ENCODE measurements around the gene SERTAD1.

The SERTAD1 gene

GRCh38 chr19:40420766-40421765 is 4.7 kb downstream of the SERTAD1 start:
- H3K4me3 Mint-ChIP-seq: peak overlapping the region; percentile 74
- peak overlapping the region; percentile 91 for H3K27ac Mint-ChIP-seq
- peaks cover 10% of the 10 kb centered on the region for H3K36me3 Mint-ChIP-seq (ENCODE audit: low read depth)
- no peaks in the 10 kb centered on the region for H3K27me3 Mint-ChIP-seq (ENCODE audit: low read depth)
- H3K4me1 Mint-ChIP-seq (ENCODE audit: low read depth): peaks cover 43% of the 10 kb centered on the region
- no peaks in the 10 kb centered on the region for H3K9me3 Mint-ChIP-seq

GRCh38 chr19:40420451-40420765 is 5.4 kb downstream of the SERTAD1 start:
- Mint-ChIP-seq H3K4me1 (ENCODE audit: low read depth) (peaks cover 47% of the 10 kb centered on the region), H3K9me3 (no peaks in the 10 kb centered on the region), H3K27ac (peak overlapping the region; percentile 91), H3K27me3 (ENCODE audit: low read depth) (no peaks in the 10 kb centered on the region), H3K36me3 (ENCODE audit: low read depth) (peaks cover 10% of the 10 kb centered on the region), H3K4me3 (peak overlapping the region; percentile 74)

- H3K9me3 Mint-ChIP-seq: no peaks in the 10 kb centered on the region
- peaks cover 47% of the 10 kb centered on the region for H3K4me1 Mint-ChIP-seq (ENCODE audit: low read depth)
- peak overlapping the region; percentile 75 for H3K27ac Mint-ChIP-seq
Measured at GRCh38 chr19:40419780-40420179, 6.0 kb downstream of the SERTAD1 start.

GRCh38 chr19:40419066-40419612 is 6.7 kb downstream of the SERTAD1 start:
- H3K36me3 Mint-ChIP-seq (ENCODE audit: low read depth): peaks cover 6% of the 10 kb centered on the region
- peak overlapping the region; percentile 41 for H3K27ac Mint-ChIP-seq
- H3K4me1 Mint-ChIP-seq (ENCODE audit: low read depth): peaks cover 43% of the 10 kb centered on the region
- peak overlapping the region; percentile 36 for H3K4me3 Mint-ChIP-seq
- H3K27me3 Mint-ChIP-seq (ENCODE audit: low read depth): no peaks in the 10 kb centered on the region
- H3K9me3 Mint-ChIP-seq: no peaks in the 10 kb centered on the region

More at GRCh38 chr19:40419780-40420179, 6.0 kb downstream of the SERTAD1 start:
- peak overlapping the region; percentile 62 for H3K4me3 Mint-ChIP-seq
- H3K36me3 Mint-ChIP-seq (ENCODE audit: low read depth): peaks cover 10% of the 10 kb centered on the region
- H3K27me3 Mint-ChIP-seq (ENCODE audit: low read depth): no peaks in the 10 kb centered on the region

GRCh38 chr19:40418040-40418439 is 7.8 kb downstream of the SERTAD1 start:
- Mint-ChIP-seq H3K36me3 (ENCODE audit: low read depth) (peaks cover 6% of the 10 kb centered on the region), H3K4me3 (no peak overlapping the region), H3K27ac (peak overlapping the region; percentile 38), H3K9me3 (no peaks in the 10 kb centered on the region), H3K4me1 (ENCODE audit: low read depth) (peaks cover 44% of the 10 kb centered on the region), H3K27me3 (ENCODE audit: low read depth) (no peaks in the 10 kb centered on the region)

- peaks cover 43% of the 10 kb centered on the region for H3K4me1 Mint-ChIP-seq (ENCODE audit: low read depth)
- no peaks in the 10 kb centered on the region for H3K9me3 Mint-ChIP-seq
- no peaks in the 10 kb centered on the region for H3K27me3 Mint-ChIP-seq (ENCODE audit: low read depth)
- peak overlapping the region; percentile 37 for H3K27ac Mint-ChIP-seq
- H3K4me3 Mint-ChIP-seq: no peak overlapping the region
- peaks cover 6% of the 10 kb centered on the region for H3K36me3 Mint-ChIP-seq (ENCODE audit: low read depth)
Measured at GRCh38 chr19:40417643-40417981, 8.2 kb downstream of the SERTAD1 start.

- no peaks in the 10 kb centered on the region for H3K9me3 Mint-ChIP-seq
- H3K4me1 Mint-ChIP-seq (ENCODE audit: low read depth): peaks cover 38% of the 10 kb centered on the region
- peak overlapping the region; percentile 71 for H3K27ac Mint-ChIP-seq
- H3K4me3 Mint-ChIP-seq: peak overlapping the region; percentile 6
- no peaks in the 10 kb centered on the region for H3K27me3 Mint-ChIP-seq (ENCODE audit: low read depth)
- peaks cover under 1% of the 10 kb centered on the region for H3K36me3 Mint-ChIP-seq (ENCODE audit: low read depth)
Measured at GRCh38 chr19:40416918-40417642, 8.7 kb downstream of the SERTAD1 start.

GRCh38 chr19:40415768-40416167 is 10.0 kb downstream of the SERTAD1 start:
- Mint-ChIP-seq H3K4me1 (ENCODE audit: low read depth) (peaks cover 33% of the 10 kb centered on the region), H3K4me3 (no peak overlapping the region), H3K36me3 (ENCODE audit: low read depth) (no peaks in the 10 kb centered on the region), H3K27me3 (ENCODE audit: low read depth) (peaks cover 2% of the 10 kb centered on the region), H3K9me3 (no peaks in the 10 kb centered on the region), H3K27ac (peak overlapping the region; percentile 20)

- Mint-ChIP-seq H3K27me3 (ENCODE audit: low read depth) (peaks cover 2% of the 10 kb centered on the region), H3K36me3 (ENCODE audit: low read depth) (no peaks in the 10 kb centered on the region), H3K4me1 (ENCODE audit: low read depth) (peaks cover 31% of the 10 kb centered on the region), H3K27ac (no peak overlapping the region), H3K9me3 (no peaks in the 10 kb centered on the region), H3K4me3 (no peak overlapping the region)
Measured at GRCh38 chr19:40414542-40415535, 11.0 kb downstream of the SERTAD1 start.

GRCh38 chr19:40413291-40413845 is 12.4 kb downstream of the SERTAD1 start, which contains the start of gene PRX:
Gene PRX, minus strand, starts transcription at chr19:40413378. Its CDS starts 5,446 bp downstream, at chr19:40407932.
- Mint-ChIP-seq H3K36me3 (ENCODE audit: low read depth) (no peaks in the 10 kb centered on the region), H3K27ac (no peak within 1 kb of the TSS), H3K4me1 (ENCODE audit: low read depth) (peaks cover 22% of the 10 kb centered on the region), H3K27me3 (ENCODE audit: low read depth) (peaks cover 2% of the 10 kb centered on the region), H3K9me3 (no peaks in the 10 kb centered on the region), H3K4me3 (no peak within 1 kb of the TSS)

- Mint-ChIP-seq H3K27me3 (ENCODE audit: low read depth) (peaks cover 2% of the 10 kb centered on the region), H3K4me1 (ENCODE audit: low read depth) (peaks cover 21% of the 10 kb centered on the region), H3K27ac (no peak overlapping the region), H3K36me3 (ENCODE audit: low read depth) (no peaks in the 10 kb centered on the region), H3K9me3 (no peaks in the 10 kb centered on the region), H3K4me3 (no peak overlapping the region)
Measured at GRCh38 chr19:40412866-40413265, 12.9 kb downstream of the SERTAD1 start.

GRCh38 chr19:40411958-40412499 is 13.8 kb downstream of the SERTAD1 start:
- Mint-ChIP-seq H3K36me3 (ENCODE audit: low read depth) (no peaks in the 10 kb centered on the region), H3K4me1 (ENCODE audit: low read depth) (peaks cover 18% of the 10 kb centered on the region), H3K4me3 (no peak overlapping the region), H3K9me3 (no peaks in the 10 kb centered on the region), H3K27ac (no peak overlapping the region), H3K27me3 (ENCODE audit: low read depth) (peaks cover 2% of the 10 kb centered on the region)

- H3K36me3 Mint-ChIP-seq (ENCODE audit: low read depth): no peaks in the 10 kb centered on the region
- no peak overlapping the region for H3K27ac Mint-ChIP-seq
- H3K4me1 Mint-ChIP-seq (ENCODE audit: low read depth): peaks cover 14% of the 10 kb centered on the region
- H3K27me3 Mint-ChIP-seq (ENCODE audit: low read depth): peaks cover 2% of the 10 kb centered on the region
- no peaks in the 10 kb centered on the region for H3K9me3 Mint-ChIP-seq
- H3K4me3 Mint-ChIP-seq: no peak overlapping the region
Measured at GRCh38 chr19:40411125-40411842, 14.5 kb downstream of the SERTAD1 start.

Measured in T-helper 1 cell treated with Interleukin-12 subunit alpha and Interleukin-12 subunit beta and Interleukin-4 antibody, amounts not matched to agents 30 μg/mL and 1 μg/mL, for 36 hours (primary cell).